Motor neuron (in vitro differentiated cells): Measurements from ENCODE around the gene MYO5A. TPM values are rescaled to one million over a fixed set of nuclear protein-coding genes. Genes with fewer than 3 reads are reported as not detected.
A peak's percentile ranks its signal among the peaks of the same experiment; 100 is the strongest.

Experiments
- ATAC-seq, 8 experiments: fragments of 200-7000 bp; cut with Tn5 transposase; replicated peaks in 6 of 8; 2 replicates each; pipeline ENCODE4 v1.8.0; 2021; ENCODE audit warnings: mild to moderate bottlenecking in 8 of 8, moderate library complexity in 8 of 8
- H3K27ac ChIP-seq, 2 donors: fragments of 250-450 bp; sonication (Bioruptor Pico); 2 replicates each; pipeline ENCODE4 v1.9.0; 2021; ENCODE audit warnings: antibody characterized with exemption in 2 of 2, mild to moderate bottlenecking in 2 of 2, moderate library complexity in 1 of 2
- H3K4me1 ChIP-seq, 2 donors: fragments of 250-450 bp; sonication (Bioruptor Pico); replicated peaks in 1 of 2; 2 replicates each; pipeline ENCODE4 v1.6.1; 2021; ENCODE audit warnings: antibody characterized with exemption in 2 of 2, mild to moderate bottlenecking in 2 of 2, moderate library complexity in 1 of 2
- H3K4me3 ChIP-seq, 5 donors: fragments of 250-450 bp; sonication (Bioruptor Pico); 2 replicates each; pipeline ENCODE4 v1.9.0; 2021; ENCODE audit warnings: antibody characterized with exemption in 5 of 5, mild to moderate bottlenecking in 5 of 5, moderate library complexity in 4 of 5
- WGBS, 10 experiments: fragments of 450-650 bp; shearing (Covaris generic); methylation state at CpG; one replicate each; pipeline ENCODE4 v1.0.0; 2022; 5-methylcytosine and 5-hydroxymethylcytosine counted together
- in situ Hi-C, 9 experiments: fragments of 400-800 bp; cut with MboI; loops; one replicate each; pipeline ENCODE4 v1.15.0; 2021; ENCODE audit warnings: low sequenced_read_pairs in 9 of 9, low pct_unique_long_range_greater_than_20kb in 2 of 9; ENCODE audit not compliant: unreplicated experiment in 9 of 9
- total RNA-seq, 8 experiments: library from RNA; unstranded; fragments of 300-600 nt; gene quantifications; 2 replicates each; pipeline versions ENCODE4 v1.2.3 to v1.2.4, GENCODE V29; 2022

Gene MYO5A
- total RNA-seq, 8 experiments from 2014 or later = 8.3 to 74.1 (median 39.8) TPM

- Histone ChIP-seq H3K4me1 (peaks cover 0 to 5% of the 10 kb centered on the region in 2 donors), H3K4me3 (no peak overlapping the region), H3K27ac (no peak overlapping the region)
- in situ Hi-C loops = no loop called here
- WGBS, 10 experiments = 53 to 100% (median 100%) methylated on average over 1 to 7 of the region's 7 CpGs; no CpG with 5 or more reads in 1 of the 10 experiments
- peak in 1 of 8 experiments; percentile 57 for ATAC-seq
Observed at GRCh38 chr15:52276256-52276770, 252.4 kb downstream of the MYO5A start.

- 0 to 100% (median 86%) methylated on average over 1 to 8 of the region's 11 CpGs; no CpG with 5 or more reads in 2 of the 10 experiments for WGBS, 10 experiments
- ATAC-seq = no peak
- Histone ChIP-seq H3K27ac (no peak overlapping the region), H3K4me1 (peaks cover 14 to 15% of the 10 kb centered on the region in 2 donors), H3K4me3 (no peak overlapping the region)
- in situ Hi-C loops = loop anchor here in 4 of 9 experiments (10.0 to 25.0 kb wide), 3 partner anchors 461 to 1449 kb away; no protein-coding TSS in a partner anchor
Observed at GRCh38 chr15:52263563-52264282, 265.0 kb downstream of the MYO5A start.

GRCh38 chr15:52262364-52262763 lies 266.3 kb downstream of the MYO5A start:
- no peak overlapping the region for H3K27ac ChIP-seq
- no peak for ATAC-seq
- in situ Hi-C loops = loop anchor here in 4 of 9 experiments (10.0 to 25.0 kb wide), 3 partner anchors 462 to 1450 kb away; no protein-coding TSS in a partner anchor
- WGBS, 10 experiments = 68 to 100% (median 80%) methylated on average over 1 to 4 of the region's 5 CpGs; no CpG with 5 or more reads in 2 of the 10 experiments
- H3K4me1 ChIP-seq = peaks cover 18 to 21% of the 10 kb centered on the region in 2 donors
- H3K4me3 ChIP-seq = no peak overlapping the region

GRCh38 chr15:52261498-52262242 lies 267.0 kb downstream of the MYO5A start:
- WGBS, 10 experiments = 5 to 75% (median 26%) methylated on average over 1 to 5 of the region's 8 CpGs; no CpG with 5 or more reads in 2 of the 10 experiments
- Histone ChIP-seq H3K4me3 (no peak overlapping the region), H3K27ac (peak overlapping the region in 1 of 2 donors; percentile 23), H3K4me1 (peaks cover 25 to 27% of the 10 kb centered on the region in 2 donors)
- ATAC-seq = peak; percentile 91 to 99 (median 97)
- in situ Hi-C loops = loop anchor here in 4 of 9 experiments (10.0 to 25.0 kb wide), 3 partner anchors 463 to 1451 kb away; no protein-coding TSS in a partner anchor

GRCh38 chr15:52261026-52261425 lies 267.7 kb downstream of the MYO5A start:
- Histone ChIP-seq H3K27ac (no peak overlapping the region), H3K4me1 (peaks cover 27 to 30% of the 10 kb centered on the region in 2 donors), H3K4me3 (no peak overlapping the region)
- in situ Hi-C loops = loop anchor here in 4 of 9 experiments (10.0 to 25.0 kb wide), 3 partner anchors 464 to 1451 kb away; no protein-coding TSS in a partner anchor
- ATAC-seq = no peak
- WGBS, 10 experiments = 70 to 100% (median 98%) methylated on average over 1 to 5 of the region's 10 CpGs; no CpG with 5 or more reads in 2 of the 10 experiments

GRCh38 chr15:52259503-52259902 lies 269.2 kb downstream of the MYO5A start:
- in situ Hi-C loops = loop anchor here in 4 of 9 experiments (10.0 to 25.0 kb wide), 3 partner anchors 475 to 1453 kb away; no protein-coding TSS in a partner anchor
- WGBS, 10 experiments = 76 to 100% (median 100%) methylated on average over 1 to 4 of the region's 4 CpGs
- Histone ChIP-seq H3K4me3 (no peak overlapping the region), H3K4me1 (peaks cover 23 to 30% of the 10 kb centered on the region in 2 donors), H3K27ac (no peak overlapping the region)
- no peak for ATAC-seq

- no peak for ATAC-seq
- in situ Hi-C loops = loop anchor here in 4 of 9 experiments (10.0 to 25.0 kb wide), 3 partner anchors 476 to 1454 kb away; no protein-coding TSS in a partner anchor
- no peak overlapping the region for H3K4me3 ChIP-seq
- peaks cover 23 to 30% of the 10 kb centered on the region in 2 donors for H3K4me1 ChIP-seq
- no peak overlapping the region for H3K27ac ChIP-seq
- 70 to 100% (median 90%) methylated on average over 1 to 5 of the region's 5 CpGs; no CpG with 5 or more reads in 1 of the 10 experiments for WGBS, 10 experiments
Observed at GRCh38 chr15:52258461-52258860, 270.2 kb downstream of the MYO5A start.

- 25 to 100% (median 74%) methylated on average over 1 to 5 of the region's 5 CpGs; no CpG with 5 or more reads in 6 of the 10 experiments for WGBS, 10 experiments
- H3K4me3 ChIP-seq = no peak overlapping the region
- peaks cover 23 to 30% of the 10 kb centered on the region in 2 donors for H3K4me1 ChIP-seq
- ATAC-seq = peak in 5 of 8 experiments; percentile 6 to 81 (median 74)
- in situ Hi-C loops = loop anchor here in 4 of 9 experiments (10.0 to 25.0 kb wide), 3 partner anchors 477 to 1455 kb away; no protein-coding TSS in a partner anchor
- no peak overlapping the region for H3K27ac ChIP-seq
Observed at GRCh38 chr15:52257734-52258062, 271.0 kb downstream of the MYO5A start.

Other genes starting within 250 kb of the MYO5A start
- gene MYO5C, start 233.1 kb downstream of the MYO5A start, total RNA-seq = 1 to 10 TPM in 3 of 8 experiments, under 1 TPM in 5; 0.27 to 5.3 (median 0.85) TPM
- 100 to 1,000 TPM in 3 of 8 experiments, 10 to 100 TPM in 5; 36.0 to 123 (median 95.7) TPM for gene ARPP19, start 40.1 kb upstream of the MYO5A start, total RNA-seq
- 10 to 100 TPM; 12.6 to 52.5 (median 24.4) TPM for gene ATOSA, start 150.5 kb upstream of the MYO5A start, total RNA-seq